ENCODE data around the gene NAA80.
"Not testable (repeated sequence)": the region's sequence is repeated elsewhere in the genome, so short reads cannot be mapped to it uniquely, and the experiment has no call there.

DNA sequence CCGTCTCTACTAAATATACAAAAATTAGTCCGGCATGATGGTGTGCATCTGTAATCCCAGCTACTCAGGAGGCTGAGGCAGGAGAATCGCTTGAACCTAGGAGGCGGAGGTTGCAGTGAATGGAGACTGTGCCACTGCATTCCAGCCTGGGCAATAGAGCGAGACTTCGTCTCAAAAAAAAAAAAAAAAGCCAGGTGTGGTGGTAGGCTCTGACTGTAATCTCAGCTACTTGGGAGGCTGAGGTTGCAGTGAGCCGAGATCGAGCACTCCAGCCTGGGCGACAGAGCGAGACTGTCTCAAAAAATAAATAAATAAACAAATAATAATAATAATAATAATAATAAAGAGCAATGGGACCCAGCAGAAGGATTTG lies 26.7 kb downstream of the NAA80 start:
- not testable (repeated sequence) for TF ChIP-seq CTCF, POLR2A (IDR thresholded peaks at IDR 0.05)
